Neural cell (in vitro differentiated cells): ENCODE data around the gene CCL28. TPM values are rescaled to one million over a fixed set of nuclear protein-coding genes. Genes with fewer than 3 reads are reported as not detected.

Source experiments
- H2AFZ ChIP-seq: fragments of 200-600, 300-800 bp; sonication (generic), shearing (Covaris generic); 2 replicates; pipeline ENCODE4 v1.6.0; 2014; ENCODE audit warnings: low read depth, mild to moderate bottlenecking, antibody characterized with exemption, low read length, moderate library complexity
- H3F3A ChIP-seq: fragments of 200-600 bp; shearing (Covaris generic); 2 replicates; pipeline ENCODE4 v1.6.1; 2016; ENCODE audit warnings: mild to moderate bottlenecking, moderate library complexity, mixed read lengths, antibody characterized with exemption, low read length; ENCODE audit not compliant: insufficient read depth, poor library complexity, severe bottlenecking
- H3K27ac ChIP-seq: fragments of 200-600, 300-800 bp; sonication (generic), shearing (Covaris generic); 2 replicates; pipeline ENCODE4 v1.5.1; 2014; ENCODE audit warnings: mild to moderate bottlenecking, low read length, moderate library complexity
- H3K27me3 ChIP-seq: fragments of 300-800, 200-600 bp; sonication (generic), shearing (Covaris generic); 2 replicates; pipeline ENCODE4 v1.6.0; 2014; ENCODE audit warnings: mild to moderate bottlenecking, low read depth, low read length, moderate library complexity; ENCODE audit not compliant: insufficient read depth
- H3K36me3 ChIP-seq: fragments of 300-800, 200-600 bp; sonication (generic), shearing (Covaris generic); 2 replicates; pipeline ENCODE4 v1.5.1; 2014; ENCODE audit warnings: mild to moderate bottlenecking, antibody characterized with exemption, low read length, moderate library complexity; ENCODE audit not compliant: insufficient read depth
- H3K4me2 ChIP-seq: fragments of 300-800, 200-600 bp; sonication (generic), shearing (Covaris generic); 2 replicates; pipeline ENCODE4 v1.6.0; 2014; ENCODE audit warnings: mild to moderate bottlenecking, low read length
- H3K4me3 ChIP-seq: fragments of 300-800, 200-600 bp; sonication (generic), shearing (Covaris generic); 2 replicates; pipeline ENCODE4 v1.5.1; 2014; ENCODE audit warnings: mild to moderate bottlenecking, low read length, moderate library complexity
- H3K79me2 ChIP-seq: fragments of 200-600 bp; shearing (Covaris generic); replicated peaks from 2 replicates; pipeline ENCODE4 v1.6.0; 2014; ENCODE audit warnings: mild to moderate bottlenecking, low read length, moderate library complexity; ENCODE audit not compliant: insufficient read depth
- H3K9ac ChIP-seq: fragments of 300-800, 200-600 bp; sonication (generic), shearing (Covaris generic); 2 replicates; pipeline ENCODE4 v1.6.1; 2016; ENCODE audit warnings: mild to moderate bottlenecking, low read length, mixed read lengths
- H3K9me2 ChIP-seq: fragments of 200-600 bp; shearing (Covaris generic); 2 replicates; pipeline ENCODE4 v1.6.1; 2016; ENCODE audit warnings: mild to moderate bottlenecking, low read length, mixed read lengths; ENCODE audit not compliant: insufficient read depth
- H3K9me3 ChIP-seq: fragments of 200-600, 300-800 bp; sonication (generic), shearing (Covaris generic); 2 replicates; pipeline ENCODE4 v1.6.1; 2016; ENCODE audit warnings: mild to moderate bottlenecking, mixed run types, low read length, moderate library complexity, mixed read lengths
- H4K20me1 ChIP-seq: fragments of 200-600 bp; shearing (Covaris generic); 2 replicates; pipeline ENCODE4 v1.6.1; 2016; ENCODE audit warnings: mild to moderate bottlenecking, mixed run types; ENCODE audit not compliant: insufficient read depth
- CTCF ChIP-seq: fragments of 450-650 bp; IDR thresholded peaks from 2 replicates; pipeline ENCODE4 v1.5.1; 2014; ENCODE audit warnings: antibody characterized with exemption, mild to moderate bottlenecking, moderate library complexity; ENCODE audit not compliant: poor library complexity, severe bottlenecking
- EP300 ChIP-seq: fragments of 450-650 bp; conservative IDR thresholded peaks from 2 replicates; pipeline ENCODE4 v1.6.1; 2014; ENCODE audit warnings: antibody characterized with exemption, mild to moderate bottlenecking, moderate library complexity; ENCODE audit not compliant: poor library complexity, severe bottlenecking
- EZH2 ChIP-seq: fragments of 200-600, 300-800 bp; shearing (Covaris generic), sonication (generic); IDR thresholded peaks from 2 replicates; pipeline ENCODE4 v1.6.1; 2014; ENCODE audit warnings: antibody characterized with exemption, low read length, borderline replicate concordance, mild to moderate bottlenecking; ENCODE audit not compliant: insufficient read depth, poor library complexity, severe bottlenecking
- MXI1 ChIP-seq: fragments of 450-650 bp; conservative IDR thresholded peaks from 2 replicates; pipeline ENCODE4 v1.6.1; 2014; ENCODE audit warnings: antibody characterized with exemption, mild to moderate bottlenecking; ENCODE audit not compliant: poor library complexity, severe bottlenecking
- POLR2AphosphoS5 ChIP-seq: IDR thresholded peaks from 2 replicates; pipeline ENCODE4 v1.6.1; 2012
- RAD21 ChIP-seq: fragments of 450-650 bp; conservative IDR thresholded peaks from 2 replicates; pipeline ENCODE4 v1.6.1; 2014; ENCODE audit warnings: antibody characterized with exemption, mild to moderate bottlenecking, moderate library complexity
- REST ChIP-seq: IDR thresholded peaks from 2 replicates; pipeline ENCODE4 v1.6.1; 2012; ENCODE audit warnings: borderline replicate concordance
- SMC3 ChIP-seq: fragments of 450-650 bp; conservative IDR thresholded peaks from 2 replicates; pipeline ENCODE4 v1.6.1; 2014; ENCODE audit warnings: antibody characterized with exemption, mild to moderate bottlenecking, moderate library complexity; ENCODE audit not compliant: poor library complexity
- TAF1 ChIP-seq: IDR thresholded peaks from 2 replicates; pipeline ENCODE4 v1.6.1; 2012; ENCODE audit warnings: low read depth
- polyA plus RNA-seq: library from polyadenylated mRNA; depleted of rRNA; stranded (reverse); fragments of >200 nt; gene quantifications from 2 replicates; pipeline ENCODE4 v1.2.3, GENCODE V29; 2014

The CCL28 gene
- polyA plus RNA-seq, 1 donor from 2014 or later: not detected

- TF ChIP-seq TAF1 (no peak), EZH2 (no peak), SMC3 (no peak)
Observed at GRCh38 chr5:43376496-43377140, 35.6 kb downstream of the CCL28 start (continued).

DNA sequence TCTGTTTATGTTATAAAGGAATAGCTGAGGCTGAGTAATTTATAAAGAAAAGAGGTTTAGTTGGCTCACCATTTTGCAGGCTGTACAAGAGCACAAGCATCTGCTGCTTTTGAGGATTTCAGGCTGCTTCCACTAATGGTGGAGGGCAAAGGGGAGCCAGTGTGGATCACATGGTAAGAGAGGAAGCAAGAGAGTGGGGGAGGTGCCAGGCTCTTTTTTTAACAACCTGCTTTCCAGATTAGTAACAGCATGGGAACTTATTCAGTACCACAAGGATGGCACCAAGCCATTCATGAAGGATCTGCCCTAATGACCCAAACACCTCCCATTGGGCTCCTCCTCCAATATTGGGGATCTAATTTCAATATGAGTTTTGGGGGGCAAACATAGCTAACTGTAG lies 40.4 kb downstream of the CCL28 start:
- Histone ChIP-seq H3K27ac (no peak overlapping the region), H2AFZ (no peak overlapping the region), H3K9ac (no peak overlapping the region), H3K27me3 (no peaks in the 10 kb centered on the region), H3K36me3 (no peaks in the 10 kb centered on the region), H3K4me3 (no peak overlapping the region), H3K9me2 (no peaks in the 10 kb centered on the region), H4K20me1 (no peaks in the 10 kb centered on the region), H3F3A (no peaks in the 10 kb centered on the region), H3K9me3 (no peaks in the 10 kb centered on the region), H3K4me2 (no peak overlapping the region), H3K79me2 (no peaks in the 10 kb centered on the region)
- no peak for TF ChIP-seq CTCF
- TF ChIP-seq SMC3: no peak
- no peak for TF ChIP-seq EP300
- TF ChIP-seq REST: no peak
- TF ChIP-seq TAF1: no peak
- no peak for TF ChIP-seq RAD21
- no peak for TF ChIP-seq EZH2
- TF ChIP-seq POLR2AphosphoS5: no peak
- TF ChIP-seq MXI1: no peak

GRCh38 chr5:43370352-43370751 lies 41.8 kb downstream of the CCL28 start:
- Histone ChIP-seq H3K4me3 (no peak overlapping the region), H3K27me3 (no peaks in the 10 kb centered on the region), H3K4me2 (no peak overlapping the region), H3K79me2 (no peaks in the 10 kb centered on the region), H3K9ac (no peak overlapping the region), H3F3A (no peaks in the 10 kb centered on the region), H3K9me3 (no peaks in the 10 kb centered on the region), H3K27ac (no peak overlapping the region), H3K9me2 (no peaks in the 10 kb centered on the region), H3K36me3 (no peaks in the 10 kb centered on the region), H2AFZ (no peak overlapping the region), H4K20me1 (no peaks in the 10 kb centered on the region)
- TF ChIP-seq RAD21 (no peak), EZH2 (no peak), POLR2AphosphoS5 (no peak), TAF1 (no peak), REST (no peak)
